ENCODE data around the gene TESMIN. TPM values are rescaled to one million over a fixed set of nuclear protein-coding genes. Genes with fewer than 3 reads are reported as not detected.

TESMIN gene
- total RNA-seq, 1 donor from 2014 or later: 8.1 TPM

DNA sequence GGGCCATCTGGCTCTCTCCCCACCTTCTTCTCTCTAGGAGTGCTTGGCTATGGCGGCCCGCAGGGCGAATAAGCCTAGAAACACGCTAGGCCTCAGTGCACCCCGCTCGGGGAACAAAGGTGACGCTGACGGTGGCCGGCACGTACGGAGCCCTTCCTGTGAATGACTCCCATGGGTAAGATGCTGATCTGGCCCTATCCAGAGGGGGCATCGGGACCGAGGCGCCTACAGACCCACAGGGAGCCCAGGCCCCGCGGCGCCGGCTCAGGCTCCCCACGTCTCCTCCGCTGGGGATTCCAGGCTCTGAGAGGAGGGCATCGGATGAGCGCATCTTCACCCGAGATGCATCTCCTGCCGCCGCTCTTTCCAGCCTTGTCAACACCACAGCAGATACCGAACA, 31.4 kb upstream of the TESMIN start:
- no peak for DNase-seq (ENCODE audit: low spot score)
- Mint-ChIP-seq H3K36me3 (no peaks in the 10 kb centered on the region), H3K4me3 (no peak overlapping the region), H3K9me3 (no peaks in the 10 kb centered on the region), H3K27me3 (ENCODE audit: insufficient read depth, low read depth) (peaks cover 9% of the 10 kb centered on the region), H3K27ac (no peak overlapping the region), H3K4me1 (peaks cover 5% of the 10 kb centered on the region)
- H3F3A ChIP-seq (ENCODE audit: low read depth): no peaks in the 10 kb centered on the region
- H3K4me1 ChIP-seq: no peaks in the 10 kb centered on the region
- no peaks in the 10 kb centered on the region for H4K20me1 ChIP-seq (ENCODE audit: low read depth)
- no peak for TF ChIP-seq EZH2phosphoT487 (IDR thresholded peaks at IDR 0.05)
- TF ChIP-seq EZH2 (IDR thresholded peaks at IDR 0.05): no peak
- TF ChIP-seq, protein P1, sequence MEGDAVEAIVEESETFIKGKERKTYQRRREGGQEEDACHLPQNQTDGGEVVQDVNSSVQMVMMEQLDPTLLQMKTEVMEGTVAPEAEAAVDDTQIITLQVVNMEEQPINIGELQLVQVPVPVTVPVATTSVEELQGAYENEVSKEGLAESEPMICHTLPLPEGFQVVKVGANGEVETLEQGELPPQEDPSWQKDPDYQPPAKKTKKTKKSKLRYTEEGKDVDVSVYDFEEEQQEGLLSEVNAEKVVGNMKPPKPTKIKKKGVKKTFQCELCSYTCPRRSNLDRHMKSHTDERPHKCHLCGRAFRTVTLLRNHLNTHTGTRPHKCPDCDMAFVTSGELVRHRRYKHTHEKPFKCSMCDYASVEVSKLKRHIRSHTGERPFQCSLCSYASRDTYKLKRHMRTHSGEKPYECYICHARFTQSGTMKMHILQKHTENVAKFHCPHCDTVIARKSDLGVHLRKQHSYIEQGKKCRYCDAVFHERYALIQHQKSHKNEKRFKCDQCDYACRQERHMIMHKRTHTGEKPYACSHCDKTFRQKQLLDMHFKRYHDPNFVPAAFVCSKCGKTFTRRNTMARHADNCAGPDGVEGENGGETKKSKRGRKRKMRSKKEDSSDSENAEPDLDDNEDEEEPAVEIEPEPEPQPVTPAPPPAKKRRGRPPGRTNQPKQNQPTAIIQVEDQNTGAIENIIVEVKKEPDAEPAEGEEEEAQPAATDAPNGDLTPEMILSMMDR (IDR thresholded peaks at IDR 0.05): no peak
- H3K4me3 ChIP-seq: no peak overlapping the region
- no peaks in the 10 kb centered on the region for H3K79me2 ChIP-seq (ENCODE audit: low read depth)
- H3K4me2 ChIP-seq: no peak overlapping the region
- H3K27me3 ChIP-seq: no peaks in the 10 kb centered on the region
- H3K9me3 ChIP-seq (ENCODE audit: low read depth): no peaks in the 10 kb centered on the region
- no peak overlapping the region for H2AFZ ChIP-seq (replicated peaks)
- no peak overlapping the region for H3K27ac ChIP-seq
- no peak overlapping the region for H3K9ac ChIP-seq
- no peaks in the 10 kb centered on the region for H3K36me3 ChIP-seq

DNA sequence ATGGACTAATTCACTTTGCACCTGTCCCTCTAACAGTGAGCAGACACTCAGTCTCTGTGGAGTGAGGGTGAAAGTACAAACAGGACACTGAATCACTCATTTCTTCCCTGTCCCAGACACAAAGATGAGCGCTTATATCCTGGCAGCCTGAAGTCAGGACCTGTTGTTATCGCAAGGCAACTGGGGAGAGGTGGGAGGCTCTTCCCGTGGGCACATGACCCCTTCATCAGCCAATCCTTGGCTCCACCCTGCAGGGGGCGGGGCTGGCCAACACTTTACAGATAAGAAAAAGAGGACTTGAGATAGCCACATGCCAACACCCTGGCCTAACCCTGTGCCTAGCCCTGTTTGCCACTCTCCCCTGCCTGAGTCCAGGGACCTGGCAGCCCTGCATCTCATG, 29.5 kb upstream of the TESMIN start:
- Mint-ChIP-seq H3K27ac (peak overlapping the region; percentile 58), H3K27me3 (ENCODE audit: insufficient read depth, low read depth) (peaks cover 3% of the 10 kb centered on the region), H3K9me3 (no peaks in the 10 kb centered on the region), H3K4me1 (peaks cover 8% of the 10 kb centered on the region), H3K4me3 (no peak overlapping the region), H3K36me3 (no peaks in the 10 kb centered on the region)
- no peak for TF ChIP-seq EZH2phosphoT487 (IDR thresholded peaks at IDR 0.05)
- H3K9me3 ChIP-seq (ENCODE audit: low read depth): no peaks in the 10 kb centered on the region
- H3K36me3 ChIP-seq: no peaks in the 10 kb centered on the region
- H2AFZ ChIP-seq (replicated peaks): peak overlapping the region; percentile 94
- no peaks in the 10 kb centered on the region for H3F3A ChIP-seq (ENCODE audit: low read depth)
- DNase-seq (ENCODE audit: low spot score): peak; percentile 50
- no peaks in the 10 kb centered on the region for H3K27me3 ChIP-seq
- H3K27ac ChIP-seq: no peak overlapping the region
- H3K79me2 ChIP-seq (ENCODE audit: low read depth): no peaks in the 10 kb centered on the region
- no peak overlapping the region for H3K4me2 ChIP-seq
- H4K20me1 ChIP-seq (ENCODE audit: low read depth): no peaks in the 10 kb centered on the region
- no peaks in the 10 kb centered on the region for H3K4me1 ChIP-seq
- H3K9ac ChIP-seq: no peak overlapping the region
- no peak overlapping the region for H3K4me3 ChIP-seq

DNA sequence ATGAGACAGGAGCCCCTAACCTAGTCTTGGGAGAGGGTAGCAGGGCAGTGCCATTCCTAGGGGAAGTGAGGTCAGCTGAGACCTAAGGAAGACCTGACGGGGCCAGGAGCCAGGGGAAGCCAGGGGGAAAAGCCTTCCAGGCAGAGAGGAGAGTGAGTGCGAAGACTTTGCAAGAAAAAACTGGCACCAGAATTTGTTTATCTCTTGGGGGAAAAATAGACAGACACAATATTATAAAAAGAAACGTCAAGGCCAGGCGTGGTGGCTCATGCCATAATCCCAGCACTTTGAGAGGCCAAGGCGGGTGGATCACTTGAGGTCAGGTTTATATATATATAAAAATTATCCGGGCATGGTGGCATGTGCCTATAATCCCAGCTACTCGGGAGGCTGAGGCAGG, 26.9 kb upstream of the TESMIN start:
- H3K9ac ChIP-seq: no peak overlapping the region
- no peak overlapping the region for H2AFZ ChIP-seq (replicated peaks)
- no peak overlapping the region for H3K4me2 ChIP-seq
- Mint-ChIP-seq H3K36me3 (no peaks in the 10 kb centered on the region), H3K27ac (peak overlapping the region; percentile 3), H3K4me1 (peaks cover 8% of the 10 kb centered on the region), H3K4me3 (no peak overlapping the region), H3K27me3 (ENCODE audit: insufficient read depth, low read depth) (peaks cover 6% of the 10 kb centered on the region), H3K9me3 (no peaks in the 10 kb centered on the region)
- H3K27ac ChIP-seq: no peak overlapping the region
- H3K4me3 ChIP-seq: no peak overlapping the region
- H3F3A ChIP-seq (ENCODE audit: low read depth): no peaks in the 10 kb centered on the region
- H4K20me1 ChIP-seq (ENCODE audit: low read depth): no peaks in the 10 kb centered on the region
- TF ChIP-seq EZH2 (IDR thresholded peaks at IDR 0.05) (no peak), EZH2phosphoT487 (IDR thresholded peaks at IDR 0.05) (no peak)
- TF ChIP-seq, protein P1 (IDR thresholded peaks at IDR 0.05): no peak
- no peaks in the 10 kb centered on the region for H3K9me3 ChIP-seq (ENCODE audit: low read depth)
- no peaks in the 10 kb centered on the region for H3K4me1 ChIP-seq
- no peak for DNase-seq (ENCODE audit: low spot score)
- no peaks in the 10 kb centered on the region for H3K27me3 ChIP-seq
- H3K79me2 ChIP-seq (ENCODE audit: low read depth): no peaks in the 10 kb centered on the region
- no peaks in the 10 kb centered on the region for H3K36me3 ChIP-seq

DNA sequence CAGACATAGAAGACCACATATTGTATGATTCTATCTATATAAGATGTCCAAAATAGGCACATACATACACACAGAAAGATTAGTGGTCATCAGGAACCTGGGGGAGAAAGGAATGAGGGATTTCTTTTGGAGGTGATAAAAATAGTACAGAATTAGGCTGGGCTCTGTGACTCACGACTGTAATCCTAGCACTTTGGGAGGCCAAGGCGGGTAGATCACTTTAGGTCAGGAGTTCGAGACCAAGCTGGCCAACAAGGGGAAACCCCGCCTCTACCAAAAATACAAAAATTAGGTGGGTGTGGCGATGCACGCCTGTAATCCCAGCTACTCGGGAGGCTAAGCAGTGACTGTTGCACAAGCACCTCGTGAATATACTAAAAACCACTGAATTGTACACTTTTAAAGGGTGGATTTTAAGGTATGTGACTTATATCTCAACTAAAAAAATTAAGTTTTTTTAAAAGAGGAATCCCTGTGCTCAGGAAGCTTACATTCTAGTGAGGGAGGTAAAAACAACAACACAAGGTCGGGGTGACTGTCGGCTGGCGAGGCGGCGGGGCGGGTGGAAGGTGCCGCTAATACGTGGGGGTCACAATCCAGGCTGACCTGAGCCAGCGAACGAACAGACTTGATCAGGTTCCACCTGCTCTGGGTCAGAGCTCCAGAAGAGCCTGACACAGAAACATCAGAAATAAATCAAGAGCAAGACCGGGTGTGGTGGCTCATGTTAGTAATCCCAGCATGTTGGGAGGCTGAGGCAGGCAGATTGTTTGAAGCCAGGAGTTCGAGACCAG, 25.3 kb upstream of the TESMIN start:
- H3K4me2 ChIP-seq: no peak overlapping the region
- Mint-ChIP-seq H3K27ac (no peak overlapping the region), H3K4me3 (no peak overlapping the region), H3K4me1 (peaks cover 8% of the 10 kb centered on the region), H3K27me3 (ENCODE audit: insufficient read depth, low read depth) (peaks cover 9% of the 10 kb centered on the region), H3K9me3 (no peaks in the 10 kb centered on the region), H3K36me3 (no peaks in the 10 kb centered on the region)
- no peak overlapping the region for H3K4me3 ChIP-seq
- no peaks in the 10 kb centered on the region for H3F3A ChIP-seq (ENCODE audit: low read depth)
- H3K9me3 ChIP-seq (ENCODE audit: low read depth): no peaks in the 10 kb centered on the region
- no peak overlapping the region for H3K9ac ChIP-seq
- H3K4me1 ChIP-seq: no peaks in the 10 kb centered on the region
- H3K36me3 ChIP-seq: no peaks in the 10 kb centered on the region
- H3K27me3 ChIP-seq: no peaks in the 10 kb centered on the region
- H2AFZ ChIP-seq (replicated peaks): no peak overlapping the region
- TF ChIP-seq, protein P1 (IDR thresholded peaks at IDR 0.05): no peak
- TF ChIP-seq EZH2 (IDR thresholded peaks at IDR 0.05): no peak
- TF ChIP-seq EZH2phosphoT487 (IDR thresholded peaks at IDR 0.05): no peak
- H3K27ac ChIP-seq: no peak overlapping the region
- no peaks in the 10 kb centered on the region for H4K20me1 ChIP-seq (ENCODE audit: low read depth)
- no peaks in the 10 kb centered on the region for H3K79me2 ChIP-seq (ENCODE audit: low read depth)
- DNase-seq (ENCODE audit: low spot score): no peak
